MCF 10A (cell line): ENCODE measurements around the gene GBGT1. TPM values are rescaled to one million over a fixed set of nuclear protein-coding genes. Genes with fewer than 3 reads are reported as not detected.

ENCODE experiments used
- BruUV-seq: library from RNA; stranded (reverse); fragments of 400-500 nt; replicated peaks from 2 replicates; lab custom pipeline; 2021; lab: Mats Ljungman, UMichigan
- CTCF ChIA-PET: fragments of 300-600 bp; sonication (Branson Sonifier 250); formaldehyde crosslinking; extraction: SDS; loops from one replicate; lab custom pipeline; 2021; ENCODE audit warnings: antibody characterized with exemption, inconsistent platforms; lab: Yijun Ruan, JAX
- POLR2A ChIA-PET: fragments of 300-600, 350-650 bp; sonication (Branson Sonifier 250); formaldehyde crosslinking; extraction: SDS; loops from one replicate; lab custom pipeline; 2020; ENCODE audit warnings: antibody characterized with exemption, inconsistent platforms; lab: Yijun Ruan, JAX
- DNase-seq: peaks from one replicate; pipeline ENCODE4 v3.0.0-alpha.2; 2018; ENCODE audit not compliant: unreplicated experiment
- H3K27ac Mint-ChIP-seq: one replicate; pipeline ENCODE4 v1.8.0; 2022; ENCODE audit warnings: mild to moderate bottlenecking, low read depth, mixed read lengths; ENCODE audit not compliant: unreplicated experiment
- H3K27me3 Mint-ChIP-seq: one replicate; pipeline ENCODE4 v1.8.0; 2022; ENCODE audit warnings: mixed read lengths; ENCODE audit not compliant: insufficient read depth, unreplicated experiment
- H3K36me3 Mint-ChIP-seq: one replicate; pipeline ENCODE4 v1.8.0; 2022; ENCODE audit warnings: mild to moderate bottlenecking, moderate library complexity, mixed read lengths; ENCODE audit not compliant: insufficient read depth, unreplicated experiment
- H3K4me1 Mint-ChIP-seq: one replicate; pipeline ENCODE4 v1.8.0; 2022; ENCODE audit warnings: mixed read lengths; ENCODE audit not compliant: insufficient read depth, unreplicated experiment
- H3K4me3 Mint-ChIP-seq: one replicate; pipeline ENCODE4 v1.8.0; 2022; ENCODE audit warnings: mild to moderate bottlenecking, moderate library complexity, mixed read lengths; ENCODE audit not compliant: unreplicated experiment
- H3K9me3 Mint-ChIP-seq: one replicate; pipeline ENCODE4 v1.8.0; 2022; ENCODE audit warnings: mixed read lengths; ENCODE audit not compliant: unreplicated experiment
- intact Hi-C: fragments of 100-400 bp; cut with micrococcal nuclease; formaldehyde crosslinking; loops from 2 replicates; pipeline ENCODE4 v1.14.1; 2022
- total RNA-seq: library from RNA; stranded (reverse); gene quantifications from 2 replicates; pipeline ENCODE4 v1.2.3, GENCODE V29; 2022
- TF ChIP-seq, protein P1 (sequence below): fragments of 200-600 bp; IDR thresholded peaks from one replicate; pipeline ENCODE4 v1.8.0; 2022; ENCODE audit warnings: antibody characterized with exemption, mild to moderate bottlenecking; ENCODE audit not compliant: unreplicated experiment

The GBGT1 gene
- total RNA-seq, 1 experiment from 2014 or later: not detected

DNA sequence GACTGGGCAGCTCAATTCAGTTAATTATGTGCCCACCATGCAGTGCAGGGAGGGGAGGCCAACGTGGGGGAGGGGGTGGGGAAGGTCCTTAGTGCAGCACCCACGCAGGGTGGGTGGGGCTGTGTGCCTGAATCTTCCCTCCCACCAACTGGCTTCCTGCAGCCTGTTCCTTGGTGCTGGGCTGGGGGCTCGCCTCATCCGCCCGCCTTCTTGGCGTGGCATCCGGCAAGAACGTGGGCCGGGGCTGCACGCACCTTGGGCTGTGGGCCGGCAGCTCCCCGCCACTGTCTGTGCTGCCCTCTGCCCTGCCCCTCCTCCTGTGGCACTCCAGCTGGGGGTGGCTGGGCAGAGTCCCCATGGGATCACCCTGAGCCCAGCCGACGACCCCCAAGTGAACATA lies 23.1 kb downstream of the GBGT1 start:
- H3K27me3 Mint-ChIP-seq: no peaks in the 10 kb centered on the region
- no peak overlapping the region for H3K4me3 Mint-ChIP-seq
- intact Hi-C loops: no loop called here
- TF ChIP-seq, protein P1, sequence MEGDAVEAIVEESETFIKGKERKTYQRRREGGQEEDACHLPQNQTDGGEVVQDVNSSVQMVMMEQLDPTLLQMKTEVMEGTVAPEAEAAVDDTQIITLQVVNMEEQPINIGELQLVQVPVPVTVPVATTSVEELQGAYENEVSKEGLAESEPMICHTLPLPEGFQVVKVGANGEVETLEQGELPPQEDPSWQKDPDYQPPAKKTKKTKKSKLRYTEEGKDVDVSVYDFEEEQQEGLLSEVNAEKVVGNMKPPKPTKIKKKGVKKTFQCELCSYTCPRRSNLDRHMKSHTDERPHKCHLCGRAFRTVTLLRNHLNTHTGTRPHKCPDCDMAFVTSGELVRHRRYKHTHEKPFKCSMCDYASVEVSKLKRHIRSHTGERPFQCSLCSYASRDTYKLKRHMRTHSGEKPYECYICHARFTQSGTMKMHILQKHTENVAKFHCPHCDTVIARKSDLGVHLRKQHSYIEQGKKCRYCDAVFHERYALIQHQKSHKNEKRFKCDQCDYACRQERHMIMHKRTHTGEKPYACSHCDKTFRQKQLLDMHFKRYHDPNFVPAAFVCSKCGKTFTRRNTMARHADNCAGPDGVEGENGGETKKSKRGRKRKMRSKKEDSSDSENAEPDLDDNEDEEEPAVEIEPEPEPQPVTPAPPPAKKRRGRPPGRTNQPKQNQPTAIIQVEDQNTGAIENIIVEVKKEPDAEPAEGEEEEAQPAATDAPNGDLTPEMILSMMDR: no peak
- no peak overlapping the region for H3K27ac Mint-ChIP-seq
- H3K4me1 Mint-ChIP-seq: peaks cover 15% of the 10 kb centered on the region
- BruUV-seq: no TSS peak
- CTCF ChIA-PET: interaction anchor here (1.4 kb wide), 1 partner anchor 38 kb away, joined by 6 read pairs; no protein-coding TSS in a partner anchor
- POLR2A ChIA-PET: no interaction called here
- DNase-seq: no peak
- peaks cover 5% of the 10 kb centered on the region for H3K36me3 Mint-ChIP-seq
- no peaks in the 10 kb centered on the region for H3K9me3 Mint-ChIP-seq

DNA sequence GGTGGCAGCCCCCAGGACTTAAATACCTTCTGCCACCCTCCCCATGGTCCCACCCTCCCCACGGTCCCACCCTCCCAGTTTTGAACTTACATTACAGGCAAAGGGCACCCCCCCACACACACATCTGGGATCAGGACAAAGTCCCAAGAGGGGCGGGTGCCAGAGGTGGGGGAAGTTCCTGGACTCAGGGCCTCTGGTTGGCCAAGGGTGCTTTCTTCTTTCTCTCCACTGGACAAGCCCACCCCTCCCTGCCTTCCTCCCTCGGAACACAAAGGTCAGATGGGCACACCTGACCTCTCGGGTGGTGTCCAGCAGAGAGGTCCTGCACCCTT lies 23.6 kb downstream of the GBGT1 start:
- TF ChIP-seq, protein P1: no peak
- H3K9me3 Mint-ChIP-seq: no peaks in the 10 kb centered on the region
- intact Hi-C loops: no loop called here

DNA sequence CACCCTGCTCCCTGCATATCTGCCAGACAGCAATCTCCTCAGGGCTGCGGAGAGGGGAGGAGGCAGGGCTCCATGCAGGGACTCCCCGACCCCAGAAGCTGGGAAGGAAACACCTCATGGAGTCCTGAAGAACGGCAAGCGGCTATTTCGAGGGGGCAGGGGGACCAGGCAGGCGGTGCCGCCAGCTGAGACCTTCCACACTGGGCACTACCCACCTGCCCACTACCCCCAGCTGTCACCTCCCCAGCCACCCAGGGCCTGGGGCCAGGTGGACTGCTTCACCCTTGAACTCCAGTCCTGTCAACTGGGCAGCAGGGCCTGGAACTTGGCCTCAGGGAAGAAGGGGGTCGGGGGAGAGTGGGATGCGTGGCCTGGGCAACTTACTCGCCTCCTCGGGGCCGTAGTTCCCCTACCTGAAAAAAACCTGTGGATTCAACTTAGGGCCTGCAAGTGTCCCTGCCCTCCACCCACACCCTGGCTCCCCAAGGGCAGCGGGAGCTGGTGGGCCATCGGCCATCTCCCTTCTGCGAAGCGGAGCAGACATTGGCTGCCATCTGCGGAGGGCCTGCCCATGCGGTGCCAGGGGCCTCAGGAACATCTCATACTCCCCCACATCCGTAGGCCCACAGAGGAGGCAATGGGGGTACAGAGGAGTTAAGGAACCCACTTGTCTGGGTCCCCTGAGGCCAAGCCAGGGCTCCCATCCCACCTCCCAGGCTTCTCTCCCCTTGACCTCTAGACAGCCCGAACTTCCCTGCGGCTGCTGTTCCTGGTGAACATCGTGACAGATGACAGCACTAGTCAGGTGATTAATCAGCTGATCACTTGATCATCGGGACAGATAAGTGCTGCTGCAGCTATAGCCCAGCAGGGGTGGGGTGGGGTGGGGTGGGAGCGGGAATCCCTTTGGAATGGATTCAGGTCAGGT lies 24.2 kb downstream of the GBGT1 start:
- Mint-ChIP-seq H3K27me3 (no peaks in the 10 kb centered on the region), H3K36me3 (peaks cover 8% of the 10 kb centered on the region), H3K9me3 (no peaks in the 10 kb centered on the region), H3K4me3 (no peak overlapping the region), H3K4me1 (peaks cover 25% of the 10 kb centered on the region), H3K27ac (no peak overlapping the region)
- intact Hi-C loops: no loop called here
- BruUV-seq: no TSS peak
- DNase-seq: no peak
- TF ChIP-seq, protein P1: no peak
- ChIA-PET CTCF (interaction anchor here (1.3 to 1.4 kb wide), 2 partner anchors 7 to 37 kb away, joined by 6 to 9 read pairs; no protein-coding TSS in a partner anchor), POLR2A (no interaction called here)

More for the DNA sequence above, 23.6 kb downstream of the GBGT1 start:
- no peak for DNase-seq
- Mint-ChIP-seq H3K27me3 (no peaks in the 10 kb centered on the region), H3K27ac (no peak overlapping the region), H3K36me3 (peaks cover 8% of the 10 kb centered on the region), H3K4me1 (peaks cover 19% of the 10 kb centered on the region), H3K4me3 (no peak overlapping the region)
- ChIA-PET CTCF (interaction anchor here (1.4 kb wide), 1 partner anchor 37 kb away, joined by 6 read pairs; no protein-coding TSS in a partner anchor), POLR2A (no interaction called here)
- no TSS peak for BruUV-seq

DNA sequence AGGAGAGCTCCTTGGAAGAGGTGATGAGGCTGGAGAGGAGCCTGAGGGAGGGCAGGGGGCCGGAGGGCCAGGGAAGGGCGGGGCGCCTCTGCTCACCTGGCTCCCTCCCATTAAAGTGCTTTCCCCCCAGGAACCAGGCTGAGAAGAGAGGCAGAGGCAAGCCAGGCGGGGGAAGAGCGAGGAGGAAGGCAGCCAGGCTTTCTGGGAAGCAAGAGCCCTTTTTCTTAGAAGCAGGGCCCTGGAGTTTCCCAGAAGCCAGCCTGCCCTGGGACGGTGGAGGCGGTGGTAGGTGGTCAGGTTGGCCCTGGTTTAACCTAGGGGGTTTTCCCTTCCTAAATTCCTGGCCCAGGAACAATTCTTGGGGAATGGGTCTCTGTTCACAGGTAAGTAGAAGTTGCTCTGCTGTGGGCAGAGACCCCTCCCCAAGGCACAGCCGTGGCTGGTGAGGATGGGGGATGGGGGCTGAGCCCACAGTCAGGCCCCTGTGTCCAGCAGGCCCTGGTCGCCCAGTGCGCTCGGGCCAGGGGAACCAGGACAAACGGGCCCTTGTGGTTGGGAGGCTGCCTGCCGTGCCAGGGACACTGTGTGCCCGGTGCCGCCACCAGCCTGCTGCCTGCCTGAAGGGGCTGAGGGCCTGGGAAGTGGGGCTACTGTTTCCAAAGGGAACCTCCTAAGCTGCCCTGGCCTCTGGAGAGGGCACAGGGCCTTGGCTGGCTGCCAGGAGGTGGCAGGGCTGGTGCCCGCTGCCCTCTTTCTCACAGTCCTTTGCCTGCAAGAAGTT lies 26.1 kb downstream of the GBGT1 start:
- Mint-ChIP-seq H3K27me3 (no peaks in the 10 kb centered on the region), H3K9me3 (no peaks in the 10 kb centered on the region), H3K4me1 (peaks cover 27% of the 10 kb centered on the region), H3K4me3 (no peak overlapping the region), H3K36me3 (peaks cover 8% of the 10 kb centered on the region), H3K27ac (no peak overlapping the region)
- no TSS peak for BruUV-seq
- TF ChIP-seq, protein P1: no peak
- ChIA-PET POLR2A (interaction anchor here (0.9 to 5.0 kb wide), 3 partner anchors 10 to 23 kb away, joined by 4 to 53 read pairs (median 4); no protein-coding TSS in a partner anchor), CTCF (interaction anchor here (0.6 to 7.6 kb wide), 3 partner anchors 8 to 165 kb away, joined by 3 to 119 read pairs (median 4); no protein-coding TSS in a partner anchor)
- DNase-seq: no peak
- intact Hi-C loops: no loop called here
